ENCODE results near the gene CES4A.

CES4A gene

DNA sequence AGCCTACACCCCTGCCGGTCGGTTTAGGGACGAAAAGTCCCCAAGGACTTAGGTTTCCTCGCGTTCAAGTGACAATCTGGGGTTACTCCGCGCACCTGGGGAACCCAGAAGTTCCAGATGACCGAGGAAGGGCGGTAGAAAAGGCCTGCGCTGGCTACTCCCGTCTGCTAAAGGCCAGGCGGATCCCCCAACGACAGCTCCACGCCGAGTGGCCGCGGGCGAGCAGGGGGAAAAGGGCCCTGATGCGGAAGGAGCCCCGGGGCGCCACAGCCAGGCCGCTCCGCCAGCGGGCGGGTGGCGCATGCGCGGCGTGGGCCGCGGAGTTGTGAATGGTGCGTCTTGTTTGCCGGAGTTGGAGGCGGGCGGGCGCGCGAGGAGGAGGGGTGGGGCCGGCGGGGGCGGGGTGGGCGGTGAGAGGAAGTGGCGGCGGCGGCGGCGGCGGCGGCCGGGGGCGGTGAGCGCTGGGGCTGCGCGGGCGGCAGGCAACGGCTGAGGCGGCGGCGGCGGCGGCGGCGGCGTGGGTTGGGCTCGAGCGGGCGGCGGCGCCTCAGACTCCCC, 40.4 kb downstream of the CES4A start, which contains the start of gene CBFB (continued):
- TF ChIP-seq, protein P1, sequence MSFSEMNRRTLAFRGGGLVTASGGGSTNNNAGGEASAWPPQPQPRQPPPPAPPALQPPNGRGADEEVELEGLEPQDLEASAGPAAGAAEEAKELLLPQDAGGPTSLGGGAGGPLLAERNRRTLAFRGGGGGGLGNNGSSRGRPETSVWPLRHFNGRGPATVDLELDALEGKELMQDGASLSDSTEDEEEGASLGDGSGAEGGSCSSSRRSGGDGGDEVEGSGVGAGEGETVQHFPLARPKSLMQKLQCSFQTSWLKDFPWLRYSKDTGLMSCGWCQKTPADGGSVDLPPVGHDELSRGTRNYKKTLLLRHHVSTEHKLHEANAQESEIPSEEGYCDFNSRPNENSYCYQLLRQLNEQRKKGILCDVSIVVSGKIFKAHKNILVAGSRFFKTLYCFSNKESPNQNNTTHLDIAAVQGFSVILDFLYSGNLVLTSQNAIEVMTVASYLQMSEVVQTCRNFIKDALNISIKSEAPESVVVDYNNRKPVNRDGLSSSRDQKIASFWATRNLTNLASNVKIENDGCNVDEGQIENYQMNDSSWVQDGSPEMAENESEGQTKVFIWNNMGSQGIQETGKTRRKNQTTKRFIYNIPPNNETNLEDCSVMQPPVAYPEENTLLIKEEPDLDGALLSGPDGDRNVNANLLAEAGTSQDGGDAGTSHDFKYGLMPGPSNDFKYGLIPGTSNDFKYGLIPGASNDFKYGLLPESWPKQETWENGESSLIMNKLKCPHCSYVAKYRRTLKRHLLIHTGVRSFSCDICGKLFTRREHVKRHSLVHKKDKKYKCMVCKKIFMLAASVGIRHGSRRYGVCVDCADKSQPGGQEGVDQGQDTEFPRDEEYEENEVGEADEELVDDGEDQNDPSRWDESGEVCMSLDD (tag by site-specific recombination; IDR thresholded peaks at IDR 0.05), result no peak
- TF ChIP-seq, protein P2, sequence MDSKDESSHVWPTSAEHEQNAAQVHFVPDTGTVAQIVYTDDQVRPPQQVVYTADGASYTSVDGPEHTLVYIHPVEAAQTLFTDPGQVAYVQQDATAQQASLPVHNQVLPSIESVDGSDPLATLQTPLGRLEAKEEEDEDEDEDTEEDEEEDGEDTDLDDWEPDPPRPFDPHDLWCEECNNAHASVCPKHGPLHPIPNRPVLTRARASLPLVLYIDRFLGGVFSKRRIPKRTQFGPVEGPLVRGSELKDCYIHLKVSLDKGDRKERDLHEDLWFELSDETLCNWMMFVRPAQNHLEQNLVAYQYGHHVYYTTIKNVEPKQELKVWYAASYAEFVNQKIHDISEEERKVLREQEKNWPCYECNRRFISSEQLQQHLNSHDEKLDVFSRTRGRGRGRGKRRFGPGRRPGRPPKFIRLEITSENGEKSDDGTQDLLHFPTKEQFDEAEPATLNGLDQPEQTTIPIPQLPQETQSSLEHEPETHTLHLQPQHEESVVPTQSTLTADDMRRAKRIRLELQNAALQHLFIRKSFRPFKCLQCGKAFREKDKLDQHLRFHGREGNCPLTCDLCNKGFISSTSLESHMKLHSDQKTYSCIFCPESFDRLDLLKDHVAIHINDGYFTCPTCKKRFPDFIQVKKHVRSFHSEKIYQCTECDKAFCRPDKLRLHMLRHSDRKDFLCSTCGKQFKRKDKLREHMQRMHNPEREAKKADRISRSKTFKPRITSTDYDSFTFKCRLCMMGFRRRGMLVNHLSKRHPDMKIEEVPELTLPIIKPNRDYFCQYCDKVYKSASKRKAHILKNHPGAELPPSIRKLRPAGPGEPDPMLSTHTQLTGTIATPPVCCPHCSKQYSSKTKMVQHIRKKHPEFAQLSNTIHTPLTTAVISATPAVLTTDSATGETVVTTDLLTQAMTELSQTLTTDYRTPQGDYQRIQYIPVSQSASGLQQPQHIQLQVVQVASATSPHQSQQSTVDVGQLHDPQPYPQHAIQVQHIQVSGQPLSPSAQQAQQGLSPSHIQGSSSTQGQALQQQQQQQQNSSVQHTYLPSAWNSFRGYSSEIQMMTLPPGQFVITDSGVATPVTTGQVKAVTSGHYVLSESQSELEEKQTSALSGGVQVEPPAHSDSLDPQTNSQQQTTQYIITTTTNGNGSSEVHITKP (tag by site-specific recombination; IDR thresholded peaks at IDR 0.05), result no peak; the same call in 1 of the 2 replicates
- no peak for TF ChIP-seq ZNF677 (tag by site-specific recombination; IDR thresholded peaks at IDR 0.05)
- no peak for TF ChIP-seq HOXD13 (CRISPR knock-in tag; IDR thresholded peaks at IDR 0.05; ENCODE audit: borderline replicate concordance)
- TF ChIP-seq, protein P3, sequence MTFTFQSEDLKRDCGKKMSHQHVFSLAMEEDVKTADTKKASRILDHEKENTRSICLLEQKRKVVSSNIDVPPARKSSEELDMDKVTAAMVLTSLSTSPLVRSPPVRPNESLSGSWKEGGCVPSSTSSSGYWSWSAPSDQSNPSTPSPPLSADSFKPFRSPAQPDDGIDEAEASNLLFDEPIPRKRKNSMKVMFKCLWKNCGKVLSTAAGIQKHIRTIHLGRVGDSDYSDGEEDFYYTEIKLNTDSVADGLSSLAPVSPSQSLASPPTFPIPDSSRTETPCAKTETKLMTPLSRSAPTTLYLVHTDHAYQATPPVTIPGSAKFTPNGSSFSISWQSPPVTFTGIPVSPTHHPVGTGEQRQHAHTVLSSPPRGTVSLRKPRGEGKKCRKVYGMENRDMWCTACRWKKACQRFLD (tag by site-specific recombination; IDR thresholded peaks at IDR 0.05), result no peak
- TF ChIP-seq, protein P4, sequence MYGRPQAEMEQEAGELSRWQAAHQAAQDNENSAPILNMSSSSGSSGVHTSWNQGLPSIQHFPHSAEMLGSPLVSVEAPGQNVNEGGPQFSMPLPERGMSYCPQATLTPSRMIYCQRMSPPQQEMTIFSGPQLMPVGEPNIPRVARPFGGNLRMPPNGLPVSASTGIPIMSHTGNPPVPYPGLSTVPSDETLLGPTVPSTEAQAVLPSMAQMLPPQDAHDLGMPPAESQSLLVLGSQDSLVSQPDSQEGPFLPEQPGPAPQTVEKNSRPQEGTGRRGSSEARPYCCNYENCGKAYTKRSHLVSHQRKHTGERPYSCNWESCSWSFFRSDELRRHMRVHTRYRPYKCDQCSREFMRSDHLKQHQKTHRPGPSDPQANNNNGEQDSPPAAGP (tag by site-specific recombination; IDR thresholded peaks at IDR 0.05), result peak; percentile 59; the same call in 1 of the 2 replicates
- TF ChIP-seq KLF9 (tag by site-specific recombination; IDR thresholded peaks at IDR 0.05; ENCODE audit: low read depth), result peak; percentile 22; the same call in 1 of the 2 replicates
- no peak for TF ChIP-seq WT1 (tag by site-specific recombination; IDR thresholded peaks at IDR 0.05)
- TF ChIP-seq ZNF335 (tag by site-specific recombination; conservative IDR thresholded peaks at IDR 0.05), result peak; percentile 91
- TF ChIP-seq ZBTB7A (tag by site-specific recombination; IDR thresholded peaks at IDR 0.05; ENCODE audit: low read depth), result no peak
- 0 out of 2 replicates have a peak, but pooled peaks have one; percentile 37 for TF ChIP-seq ZBTB17 (tag by site-specific recombination; IDR thresholded peaks at IDR 0.05)
- no peak for TF ChIP-seq ZNF544 (tag by site-specific recombination; IDR thresholded peaks at IDR 0.05)
- 0 out of 2 replicates have a peak, but pooled peaks have one; percentile 55 for TF ChIP-seq ZNF792 (tag by site-specific recombination; IDR thresholded peaks at IDR 0.05)
- TF ChIP-seq ZNF561 (tag by site-specific recombination; IDR thresholded peaks at IDR 0.05; ENCODE audit: borderline replicate concordance), result 0 out of 2 replicates have a peak, but pooled peaks have one; percentile 59
- no peak for TF ChIP-seq ZNF837 (tag by site-specific recombination; IDR thresholded peaks at IDR 0.05)
- TF ChIP-seq ZBTB20 (tag by site-specific recombination; IDR thresholded peaks at IDR 0.05), result peak; percentile 67; the same call in 1 of the 2 replicates
- TF ChIP-seq, protein P5, sequence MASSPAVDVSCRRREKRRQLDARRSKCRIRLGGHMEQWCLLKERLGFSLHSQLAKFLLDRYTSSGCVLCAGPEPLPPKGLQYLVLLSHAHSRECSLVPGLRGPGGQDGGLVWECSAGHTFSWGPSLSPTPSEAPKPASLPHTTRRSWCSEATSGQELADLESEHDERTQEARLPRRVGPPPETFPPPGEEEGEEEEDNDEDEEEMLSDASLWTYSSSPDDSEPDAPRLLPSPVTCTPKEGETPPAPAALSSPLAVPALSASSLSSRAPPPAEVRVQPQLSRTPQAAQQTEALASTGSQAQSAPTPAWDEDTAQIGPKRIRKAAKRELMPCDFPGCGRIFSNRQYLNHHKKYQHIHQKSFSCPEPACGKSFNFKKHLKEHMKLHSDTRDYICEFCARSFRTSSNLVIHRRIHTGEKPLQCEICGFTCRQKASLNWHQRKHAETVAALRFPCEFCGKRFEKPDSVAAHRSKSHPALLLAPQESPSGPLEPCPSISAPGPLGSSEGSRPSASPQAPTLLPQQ (tag by site-specific recombination; IDR thresholded peaks at IDR 0.05), result peak; percentile 56
- TF ChIP-seq YY1 (tag by site-specific recombination; IDR thresholded peaks at IDR 0.05), result no peak
- TF ChIP-seq ZNF670 (tag by site-specific recombination; IDR thresholded peaks at IDR 0.05; ENCODE audit: low read depth), result no peak
- no peak for TF ChIP-seq ZNF221 (tag by site-specific recombination; IDR thresholded peaks at IDR 0.05; ENCODE audit: borderline replicate concordance)
- TF ChIP-seq SCRT2 (tag by site-specific recombination; IDR thresholded peaks at IDR 0.05), result no peak
- no peak for TF ChIP-seq ZNF292 (tag by site-specific recombination; IDR thresholded peaks at IDR 0.05; ENCODE audit: borderline replicate concordance, low read depth)
- TF ChIP-seq SCRT1 (tag by site-specific recombination; IDR thresholded peaks at IDR 0.05; ENCODE audit: borderline replicate concordance), result no peak
- no peak for TF ChIP-seq ZNF521 (tag by site-specific recombination; IDR thresholded peaks at IDR 0.05)
- TF ChIP-seq BCL11B (tag by site-specific recombination; IDR thresholded peaks at IDR 0.05; ENCODE audit: low read depth), result no peak
- no peak for TF ChIP-seq ZNF654 (tag by site-specific recombination; IDR thresholded peaks at IDR 0.05; ENCODE audit: low read depth)
- TF ChIP-seq, protein P6, sequence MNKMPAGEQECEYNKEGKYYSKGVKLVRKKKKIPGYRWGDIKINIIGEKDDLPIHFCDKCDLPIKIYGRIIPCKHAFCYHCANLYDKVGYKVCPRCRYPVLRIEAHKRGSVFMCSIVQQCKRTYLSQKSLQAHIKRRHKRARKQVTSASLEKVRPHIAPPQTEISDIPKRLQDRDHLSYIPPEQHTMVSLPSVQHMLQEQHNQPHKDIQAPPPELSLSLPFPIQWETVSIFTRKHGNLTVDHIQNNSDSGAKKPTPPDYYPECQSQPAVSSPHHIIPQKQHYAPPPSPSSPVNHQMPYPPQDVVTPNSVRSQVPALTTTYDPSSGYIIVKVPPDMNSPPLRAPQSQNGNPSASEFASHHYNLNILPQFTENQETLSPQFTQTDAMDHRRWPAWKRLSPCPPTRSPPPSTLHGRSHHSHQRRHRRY (tag by site-specific recombination; IDR thresholded peaks at IDR 0.05), result no peak

Data from HEK293 (cell line).